IMR-90 (cell line): ENCODE results near the gene PCP2. TPM values are rescaled to one million over a fixed set of nuclear protein-coding genes. Genes with fewer than 3 reads are reported as not detected.
A peak's percentile ranks its signal among the peaks of the same experiment; 100 is the strongest.

ENCODE experiments used
- ATAC-seq: fragments of 200-7000 bp; cut with Tn5 transposase; 2 replicates; pipeline ENCODE4 v1.9.1; 2020; ENCODE audit warnings: low read depth, mild to moderate bottlenecking, moderate library complexity
- BruUV-seq: library from RNA; stranded (reverse); fragments of 400-500 nt; replicated peaks from 2 replicates; lab custom pipeline; 2021; lab: Mats Ljungman, UMichigan
- CTCF ChIA-PET: fragments of 300-600 bp; formaldehyde crosslinking; extraction: SDS; loops from one replicate; lab custom pipeline; 2021; ENCODE audit warnings: antibody characterized with exemption; lab: Yijun Ruan, JAX
- POLR2A ChIA-PET: fragments of 300-600 bp; sonication (Branson Sonifier 250); formaldehyde crosslinking; loops from one replicate; lab custom pipeline; 2022; ENCODE audit warnings: antibody characterized with exemption; ENCODE audit not compliant: unreplicated experiment; lab: Charles Lee
- DNase-seq: peaks from one replicate; pipeline ENCODE4 v3.0.0; 2013
- H2AFZ ChIP-seq: replicated peaks from 2 replicates; pipeline ENCODE3; 2013; ENCODE audit warnings: low read length, mild to moderate bottlenecking; ENCODE audit not compliant: poor library complexity
- H2AK5ac ChIP-seq: 2 replicates; pipeline ENCODE4 v1.6.1; 2013; ENCODE audit warnings: low read depth, low read length, inconsistent platforms
- H2AK9ac ChIP-seq: replicated peaks from 2 replicates; pipeline ENCODE3; 2013; ENCODE audit warnings: mild to moderate bottlenecking, low read depth, low read length, moderate library complexity; ENCODE audit not compliant: poor library complexity
- H2BK120ac ChIP-seq: 2 replicates; pipeline ENCODE4 v1.6.1; 2013; ENCODE audit warnings: low read depth, low read length, inconsistent platforms
- H2BK15ac ChIP-seq: 3 replicates; pipeline ENCODE4 v1.6.1; 2013; ENCODE audit warnings: low read depth, low read length, inconsistent platforms
- H2BK20ac ChIP-seq: 2 replicates; pipeline ENCODE4 v1.6.1; 2013; ENCODE audit warnings: low read depth, mild to moderate bottlenecking, inconsistent platforms, low read length, moderate library complexity
- H2BK5ac ChIP-seq: 2 replicates; pipeline ENCODE4 v1.6.1; 2013; ENCODE audit warnings: mild to moderate bottlenecking, low read depth, low read length, inconsistent platforms; ENCODE audit not compliant: poor library complexity, severe bottlenecking
- H3K14ac ChIP-seq: replicated peaks from 2 replicates; pipeline ENCODE4 v1.6.1; 2013; ENCODE audit warnings: low read depth, low read length, inconsistent platforms
- H3K18ac ChIP-seq: 2 replicates; pipeline ENCODE4 v1.6.1; 2013; ENCODE audit warnings: low read depth, low read length, control low read depth
- H3K23ac ChIP-seq: 2 replicates; pipeline ENCODE4 v1.6.1; 2013; ENCODE audit warnings: low read depth, low read length, inconsistent platforms
- H3K27ac ChIP-seq: 2 replicates; pipeline ENCODE4 v1.5.1; 2013; ENCODE audit warnings: mild to moderate bottlenecking, control low read depth, low read length; ENCODE audit not compliant: insufficient read depth
- H3K27me3 ChIP-seq: 2 replicates; pipeline ENCODE4 v1.6.1; 2013; ENCODE audit warnings: low read length; ENCODE audit not compliant: control insufficient read depth, insufficient read depth
- H3K36me3 ChIP-seq: 2 replicates; pipeline ENCODE4 v1.6.1; 2013; ENCODE audit warnings: low read length, mixed read lengths; ENCODE audit not compliant: control insufficient read depth, insufficient read depth
- H3K4ac ChIP-seq: 2 replicates; pipeline ENCODE4 v1.6.1; 2013; ENCODE audit warnings: low read depth, low read length, inconsistent platforms
- H3K4me1 ChIP-seq: 2 replicates; pipeline ENCODE4 v1.6.1; 2013; ENCODE audit warnings: low read length, mixed read lengths; ENCODE audit not compliant: control insufficient read depth, insufficient read depth
- H3K4me2 ChIP-seq: 2 replicates; pipeline ENCODE4 v1.6.1; 2013; ENCODE audit warnings: low read depth, mild to moderate bottlenecking, control low read depth, low read length, moderate library complexity
- H3K4me3 ChIP-seq: 2 replicates; pipeline ENCODE4 v1.5.1; 2013; ENCODE audit warnings: low read depth, mild to moderate bottlenecking, control low read depth, low read length, moderate library complexity; ENCODE audit not compliant: insufficient read depth
- H3K56ac ChIP-seq: 2 replicates; pipeline ENCODE4 v1.6.1; 2013; ENCODE audit warnings: low read length, inconsistent platforms; ENCODE audit not compliant: insufficient read depth; ENCODE audit errors: extremely low read depth
- H3K79me1 ChIP-seq, 2 experiments: 2 replicates each; pipeline ENCODE4 v1.6.1; 2013; ENCODE audit warnings: low read length in 2 of 2, inconsistent platforms in 1 of 2, low read depth in 1 of 2
- H3K9ac ChIP-seq: 2 replicates; pipeline ENCODE4 v1.6.1; 2013; ENCODE audit warnings: low read depth, low read length, control low read depth
- H3K9me1 ChIP-seq: 2 replicates; pipeline ENCODE4 v1.6.1; 2013; ENCODE audit warnings: low read length, inconsistent platforms; ENCODE audit not compliant: insufficient read depth
- H3K9me3 ChIP-seq: 2 replicates; pipeline ENCODE4 v1.6.1; 2013; ENCODE audit warnings: low read length; ENCODE audit not compliant: control insufficient read depth, insufficient read depth
- H4K20me1 ChIP-seq: 2 replicates; pipeline ENCODE4 v1.6.1; 2013; ENCODE audit warnings: low read length, inconsistent platforms; ENCODE audit not compliant: insufficient read depth
- H4K5ac ChIP-seq: 2 replicates; pipeline ENCODE4 v1.6.1; 2013; ENCODE audit warnings: mild to moderate bottlenecking, low read depth, low read length, control low read depth
- H4K8ac ChIP-seq, 2 experiments: 2 replicates each; pipeline ENCODE4 v1.6.1; 2013; ENCODE audit warnings: low read depth in 2 of 2, low read length in 2 of 2, control low read depth in 1 of 2, inconsistent platforms in 1 of 2
- H4K91ac ChIP-seq: 2 replicates; pipeline ENCODE4 v1.6.1; 2013; ENCODE audit warnings: low read depth, low read length, inconsistent platforms; ENCODE audit not compliant: insufficient read depth
- BHLHE40 ChIP-seq: fragments of 150-350 bp; IDR thresholded peaks from 2 replicates; pipeline ENCODE4 v1.6.1; 2016; ENCODE audit warnings: mild to moderate bottlenecking, low read depth, low read length
- MAFK ChIP-seq: IDR thresholded peaks from 2 replicates; pipeline ENCODE4 v1.6.1; 2012; ENCODE audit warnings: low read depth, low read length, improper control_type of control experiment
- MAZ ChIP-seq: IDR thresholded peaks from 2 replicates; pipeline ENCODE4 v1.6.1; 2012; ENCODE audit warnings: low read depth, mild to moderate bottlenecking, low read length, improper control_type of control experiment, moderate library complexity, borderline replicate concordance
- MXI1 ChIP-seq: IDR thresholded peaks from 2 replicates; pipeline ENCODE4 v1.6.1; 2012; ENCODE audit warnings: low read depth, mild to moderate bottlenecking, low read length, moderate library complexity, borderline replicate concordance
- POLR2A ChIP-seq: IDR thresholded peaks from 2 replicates; pipeline ENCODE4 v1.6.1; 2012; ENCODE audit warnings: mild to moderate bottlenecking, low read depth, low read length
- RAD21 ChIP-seq: IDR thresholded peaks from 2 replicates; pipeline ENCODE4 v1.6.1; 2012; ENCODE audit warnings: low read length, improper control_type of control experiment
- WGBS, 2 experiments: methylation state at CpG; one replicate each; pipeline versions ENCODE4 v1.1.5 to v1.1.7; 2013; ENCODE audit warnings: missing lambda C conversion rate in 2 of 2; ENCODE audit not compliant: insufficient read length in 1 of 2; ENCODE audit errors: extremely low coverage in 2 of 2; 5-methylcytosine and 5-hydroxymethylcytosine counted together
- dilution Hi-C: fragments of 300-500 bp; cut with HindIII; formaldehyde crosslinking; loops from one replicate; pipeline ENCODE4 v1.14.3; 2018; ENCODE audit warnings: low sequenced_read_pairs; ENCODE audit not compliant: unreplicated experiment
- in situ Hi-C: fragments of 300-500 bp; cut with MboI; formaldehyde crosslinking; loops from 3 replicates; pipeline ENCODE4 v1.14.3; 2019; ENCODE audit warnings: low sequenced_read_pairs, inconsistent platforms, mixed read lengths
- intact Hi-C: fragments of 100-400 bp; cut with micrococcal nuclease; formaldehyde crosslinking; loops from 2 replicates; pipeline ENCODE4 v1.10.0; 2022
- polyA plus RNA-seq, 3 experiments: library from polyadenylated mRNA; depleted of rRNA; stranded (reverse); fragments of >200 nt; gene quantifications; 2 replicates each; pipeline ENCODE4 v1.2.3, GENCODE V29; 2012; ENCODE audit warnings: low replicate concordance in 1 of 3
- total RNA-seq: library from RNA; depleted of rRNA; stranded (reverse); fragments of >200 nt; gene quantifications from 2 replicates; pipeline ENCODE4 v1.2.3, GENCODE V29; 2012
- TF ChIP-seq, protein P1 (sequence below): fragments of 150-350 bp; IDR thresholded peaks from 2 replicates; pipeline ENCODE4 v1.6.1; 2017; ENCODE audit warnings: mild to moderate bottlenecking, antibody characterized with exemption, low read length, low read depth

PCP2 gene
- total and polyA plus RNA-seq, 2 of the 4 experiments (the other 2 are of a cell fraction): not detected

DNA sequence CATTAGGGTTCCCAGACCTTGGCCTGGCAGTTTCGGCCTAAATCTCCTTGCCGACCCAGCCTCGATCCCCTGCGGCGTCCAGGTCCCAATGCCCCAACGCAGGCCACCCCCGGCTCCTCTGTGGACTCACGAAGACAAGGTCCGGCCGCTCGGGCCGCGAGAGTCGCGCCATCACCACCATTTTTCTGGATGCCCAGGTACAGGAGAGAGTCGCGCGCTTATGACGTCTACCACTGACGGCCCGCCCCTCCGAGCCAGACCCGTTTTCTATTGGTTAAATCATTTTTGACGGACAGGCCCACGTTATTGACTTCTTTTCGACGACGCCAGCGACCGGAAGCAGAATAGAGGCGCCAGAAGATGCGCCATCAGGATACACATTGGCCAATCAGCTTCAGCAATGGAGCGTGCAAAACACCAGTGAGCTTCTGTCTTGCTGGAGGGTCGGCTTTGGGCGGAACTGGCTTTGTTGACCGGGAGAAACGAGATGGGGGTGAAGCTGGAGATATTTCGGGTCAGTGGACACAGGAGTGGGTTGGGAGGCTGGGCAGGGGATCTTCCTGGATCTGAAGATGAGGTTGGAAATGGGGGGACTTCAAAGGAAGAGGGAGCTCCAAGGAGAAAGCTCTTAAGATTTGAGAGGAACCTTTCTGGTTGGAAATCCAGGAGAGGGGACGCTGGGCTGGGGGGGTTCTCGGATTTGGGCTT, 4.0 kb downstream of the PCP2 start, which contains the start of the genes PET100 and XAB2:
Gene PET100, plus strand, starts transcription at position 447 of the 708 bp plus-strand sequence. Its CDS starts 41 bp downstream, at position 488.
Gene XAB2, minus strand, starts transcription at position 199 of the 708 bp plus-strand sequence. Its CDS starts 18 bp downstream, at position 181.
- dilution Hi-C loops (no loop called here), intact Hi-C loops (loop anchor here (1.0 to 2.0 kb wide), 2 partner anchors 51 to 275 kb away; partner anchors contain the start of gene TRAPPC5), in situ Hi-C loops (no loop called here)
- Histone ChIP-seq H3K4ac (peak within 1 kb of the TSS; percentile 72), H2BK120ac (no peak within 1 kb of the TSS), H4K5ac (peak within 1 kb of the TSS; percentile 65), H3K79me1 (peaks cover 3 to 56% of the 10 kb centered on the region in 2 experiments; a peak in 3 of 4 replicates), H3K4me1 (peaks cover 8% of the 10 kb centered on the region; the same call in 1 of the 2 replicates), H3K18ac (no peak within 1 kb of the TSS), H3K4me3 (peak within 1 kb of the TSS; percentile 70), H3K27ac (peak within 1 kb of the TSS; percentile 47), H3K9me3 (no peaks in the 10 kb centered on the region), H4K8ac (peak within 1 kb of the TSS; percentile 77 to 89), H2AK9ac (peak within 1 kb of the TSS; percentile 92), H3K27me3 (no peaks in the 10 kb centered on the region), H3K9me1 (0 out of 2 replicates have a peak, but pooled peaks cover 4% of the 10 kb centered on the region), H3K23ac (peak within 1 kb of the TSS; percentile 44; the same call in 1 of the 2 replicates), H2AK5ac (peak within 1 kb of the TSS; percentile 55), H2BK15ac (no peak within 1 kb of the TSS), H3K14ac (peak within 1 kb of the TSS; percentile 78; the same call in 1 of the 2 replicates), H3K36me3 (peaks cover 12% of the 10 kb centered on the region), H3K56ac (peak within 1 kb of the TSS; percentile 71), H2BK20ac (no peak within 1 kb of the TSS), H2BK5ac (no peak within 1 kb of the TSS), H3K9ac (peak within 1 kb of the TSS; percentile 78), H4K91ac (peak within 1 kb of the TSS; percentile 70), H3K4me2 (peak within 1 kb of the TSS; percentile 93), H2AFZ (peak within 1 kb of the TSS; percentile 91), H4K20me1 (peaks cover 5% of the 10 kb centered on the region; the same call in 1 of the 2 replicates)
- DNase-seq: peak; percentile 99
- TF ChIP-seq BHLHE40: no peak
- TF ChIP-seq, protein P1, sequence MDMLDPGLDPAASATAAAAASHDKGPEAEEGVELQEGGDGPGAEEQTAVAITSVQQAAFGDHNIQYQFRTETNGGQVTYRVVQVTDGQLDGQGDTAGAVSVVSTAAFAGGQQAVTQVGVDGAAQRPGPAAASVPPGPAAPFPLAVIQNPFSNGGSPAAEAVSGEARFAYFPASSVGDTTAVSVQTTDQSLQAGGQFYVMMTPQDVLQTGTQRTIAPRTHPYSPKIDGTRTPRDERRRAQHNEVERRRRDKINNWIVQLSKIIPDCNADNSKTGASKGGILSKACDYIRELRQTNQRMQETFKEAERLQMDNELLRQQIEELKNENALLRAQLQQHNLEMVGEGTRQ: 0 out of 2 replicates have a peak, but pooled peaks have one; percentile 19
- TF ChIP-seq POLR2A: peak; percentile 89
- 0 out of 2 replicates have a peak, but pooled peaks have one; percentile 2 for TF ChIP-seq MAFK
- TF ChIP-seq MAZ: peak; percentile 68; the same call in 1 of the 2 replicates
- TF ChIP-seq RAD21: no peak
- TF ChIP-seq MXI1: 0 out of 2 replicates have a peak, but pooled peaks have one; percentile 48
- ATAC-seq: peak; percentile 97
- no TSS peak for BruUV-seq
- ChIA-PET POLR2A (interaction anchor here (0.7 kb wide), 1 partner anchor 226 kb away, joined by 3 read pairs; no protein-coding TSS in a partner anchor), CTCF (interaction anchor here (0.6 to 1.4 kb wide), 5 partner anchors 23 to 447 kb away, joined by 3 to 7 read pairs (median 5); partner anchors contain the start of gene TRAPPC5)
- 0% methylated on average over 35 of the region's 40 CpGs; no CpG with 5 or more reads in 1 of the 2 experiments for WGBS, 2 experiments
